SK-N-SH treated with all-trans-retinoic acid at 6 μM for 48 hours (cell line): ENCODE measurements around the gene CMTR1.

ENCODE experiments used
- ARNTL ChIP-seq: fragments of 450-650 bp; formaldehyde crosslinking; IDR thresholded peaks from 2 replicates; pipeline ENCODE4 v1.5.0; 2020; ENCODE audit warnings: low read depth, mild to moderate bottlenecking, moderate library complexity, borderline replicate concordance
- CREB5 ChIP-seq: fragments of 250-450 bp; sonication (Bioruptor Pico); IDR thresholded peaks from 2 replicates; pipeline ENCODE4 v1.5.1; 2020; ENCODE audit warnings: low read depth, mild to moderate bottlenecking, moderate library complexity
- CSDC2 ChIP-seq: fragments of 250-450 bp; sonication (Bioruptor Pico); IDR thresholded peaks from 2 replicates; pipeline ENCODE4 v1.5.0; 2020; ENCODE audit warnings: mild to moderate bottlenecking, moderate library complexity
- GLIS3 ChIP-seq: fragments of 250-450 bp; sonication (Bioruptor Pico); IDR thresholded peaks from 2 replicates; pipeline ENCODE4 v1.5.0; 2020; ENCODE audit warnings: mild to moderate bottlenecking, moderate library complexity
- OSR1 ChIP-seq: fragments of 250-450 bp; sonication (Bioruptor Pico); IDR thresholded peaks from 2 replicates; pipeline ENCODE4 v1.8.0; 2022; ENCODE audit warnings: moderate library complexity, mild to moderate bottlenecking, inconsistent platforms
- PATZ1 ChIP-seq: fragments of 250-450 bp; sonication (Bioruptor Pico); IDR thresholded peaks from 2 replicates; pipeline ENCODE4 v1.8.0; 2020; ENCODE audit warnings: mild to moderate bottlenecking, moderate library complexity, borderline replicate concordance
- SNAI2 ChIP-seq: fragments of 250-450 bp; sonication (Bioruptor Pico); IDR thresholded peaks from 2 replicates; pipeline ENCODE4 v1.5.0; 2020; ENCODE audit warnings: mild to moderate bottlenecking, moderate library complexity
- TCF4 ChIP-seq: fragments of 250-450 bp; sonication (Bioruptor Pico); IDR thresholded peaks from 2 replicates; pipeline ENCODE4 v1.8.0; 2021; ENCODE audit warnings: mild to moderate bottlenecking, moderate library complexity, borderline replicate concordance
- TSHZ2 ChIP-seq: fragments of 250-450 bp; sonication (Bioruptor Pico); IDR thresholded peaks from 2 replicates; pipeline ENCODE4 v1.5.0; 2020; ENCODE audit warnings: mild to moderate bottlenecking, moderate library complexity
- ZFP3 ChIP-seq: fragments of 250-450 bp; sonication (Bioruptor Pico); IDR thresholded peaks from 2 replicates; pipeline ENCODE4 v1.5.0; 2020; ENCODE audit warnings: mild to moderate bottlenecking, moderate library complexity
- ZFP30 ChIP-seq: fragments of 450-650 bp; formaldehyde crosslinking; IDR thresholded peaks from 2 replicates; pipeline ENCODE4 v1.5.0; 2022; ENCODE audit warnings: mild to moderate bottlenecking, moderate library complexity
- ZNF565 ChIP-seq: fragments of 450-650 bp; formaldehyde crosslinking; conservative IDR thresholded peaks from 2 replicates; pipeline ENCODE4 v1.5.0; 2020; ENCODE audit warnings: low read depth, mild to moderate bottlenecking, moderate library complexity
- ZNF8 ChIP-seq: fragments of 450-650 bp; formaldehyde crosslinking; IDR thresholded peaks from 2 replicates; pipeline ENCODE4 v1.5.0; 2020; ENCODE audit warnings: mild to moderate bottlenecking, moderate library complexity

- no peak for TF ChIP-seq ARNTL (CRISPR knock-in tag)
- no peak for TF ChIP-seq ZNF565 (CRISPR knock-in tag)
- no peak for TF ChIP-seq GLIS3 (CRISPR knock-in tag)
- TF ChIP-seq ZFP30 = no peak
- no peak for TF ChIP-seq PATZ1
- no peak for TF ChIP-seq TCF4 (CRISPR knock-in tag)
- no peak for TF ChIP-seq SNAI2 (CRISPR knock-in tag)
- TF ChIP-seq ZFP3 (CRISPR knock-in tag) = no peak
- TF ChIP-seq TSHZ2 (CRISPR knock-in tag) = no peak
- no peak for TF ChIP-seq CREB5 (CRISPR knock-in tag)
- TF ChIP-seq CSDC2 (CRISPR knock-in tag) = no peak
- TF ChIP-seq OSR1 = no peak
- TF ChIP-seq ZNF8 (CRISPR knock-in tag) = no peak
Measured at GRCh38 chr6:37490536-37491170, 57.6 kb downstream of the CMTR1 start.
